Neural cell (in vitro differentiated cells): ENCODE data around the gene NCKAP5. TPM values are rescaled to one million over a fixed set of nuclear protein-coding genes. Genes with fewer than 3 reads are reported as not detected.

Source experiments
- H2AFZ ChIP-seq: fragments of 200-600, 300-800 bp; sonication (generic), shearing (Covaris generic); 2 replicates; pipeline ENCODE4 v1.6.0; 2014; ENCODE audit warnings: low read depth, mild to moderate bottlenecking, antibody characterized with exemption, low read length, moderate library complexity
- H3F3A ChIP-seq: fragments of 200-600 bp; shearing (Covaris generic); 2 replicates; pipeline ENCODE4 v1.6.1; 2016; ENCODE audit warnings: mild to moderate bottlenecking, moderate library complexity, mixed read lengths, antibody characterized with exemption, low read length; ENCODE audit not compliant: insufficient read depth, poor library complexity, severe bottlenecking
- H3K27ac ChIP-seq: fragments of 200-600, 300-800 bp; sonication (generic), shearing (Covaris generic); 2 replicates; pipeline ENCODE4 v1.5.1; 2014; ENCODE audit warnings: mild to moderate bottlenecking, low read length, moderate library complexity
- H3K27me3 ChIP-seq: fragments of 300-800, 200-600 bp; sonication (generic), shearing (Covaris generic); 2 replicates; pipeline ENCODE4 v1.6.0; 2014; ENCODE audit warnings: mild to moderate bottlenecking, low read depth, low read length, moderate library complexity; ENCODE audit not compliant: insufficient read depth
- H3K36me3 ChIP-seq: fragments of 300-800, 200-600 bp; sonication (generic), shearing (Covaris generic); 2 replicates; pipeline ENCODE4 v1.5.1; 2014; ENCODE audit warnings: mild to moderate bottlenecking, antibody characterized with exemption, low read length, moderate library complexity; ENCODE audit not compliant: insufficient read depth
- H3K4me2 ChIP-seq: fragments of 300-800, 200-600 bp; sonication (generic), shearing (Covaris generic); 2 replicates; pipeline ENCODE4 v1.6.0; 2014; ENCODE audit warnings: mild to moderate bottlenecking, low read length
- H3K4me3 ChIP-seq: fragments of 300-800, 200-600 bp; sonication (generic), shearing (Covaris generic); 2 replicates; pipeline ENCODE4 v1.5.1; 2014; ENCODE audit warnings: mild to moderate bottlenecking, low read length, moderate library complexity
- H3K79me2 ChIP-seq: fragments of 200-600 bp; shearing (Covaris generic); replicated peaks from 2 replicates; pipeline ENCODE4 v1.6.0; 2014; ENCODE audit warnings: mild to moderate bottlenecking, low read length, moderate library complexity; ENCODE audit not compliant: insufficient read depth
- H3K9ac ChIP-seq: fragments of 300-800, 200-600 bp; sonication (generic), shearing (Covaris generic); 2 replicates; pipeline ENCODE4 v1.6.1; 2016; ENCODE audit warnings: mild to moderate bottlenecking, low read length, mixed read lengths
- H3K9me2 ChIP-seq: fragments of 200-600 bp; shearing (Covaris generic); 2 replicates; pipeline ENCODE4 v1.6.1; 2016; ENCODE audit warnings: mild to moderate bottlenecking, low read length, mixed read lengths; ENCODE audit not compliant: insufficient read depth
- H3K9me3 ChIP-seq: fragments of 200-600, 300-800 bp; sonication (generic), shearing (Covaris generic); 2 replicates; pipeline ENCODE4 v1.6.1; 2016; ENCODE audit warnings: mild to moderate bottlenecking, mixed run types, low read length, moderate library complexity, mixed read lengths
- H4K20me1 ChIP-seq: fragments of 200-600 bp; shearing (Covaris generic); 2 replicates; pipeline ENCODE4 v1.6.1; 2016; ENCODE audit warnings: mild to moderate bottlenecking, mixed run types; ENCODE audit not compliant: insufficient read depth
- EP300 ChIP-seq: fragments of 450-650 bp; conservative IDR thresholded peaks from 2 replicates; pipeline ENCODE4 v1.6.1; 2014; ENCODE audit warnings: antibody characterized with exemption, mild to moderate bottlenecking, moderate library complexity; ENCODE audit not compliant: poor library complexity, severe bottlenecking
- EZH2 ChIP-seq: fragments of 200-600, 300-800 bp; shearing (Covaris generic), sonication (generic); IDR thresholded peaks from 2 replicates; pipeline ENCODE4 v1.6.1; 2014; ENCODE audit warnings: antibody characterized with exemption, low read length, borderline replicate concordance, mild to moderate bottlenecking; ENCODE audit not compliant: insufficient read depth, poor library complexity, severe bottlenecking
- MXI1 ChIP-seq: fragments of 450-650 bp; conservative IDR thresholded peaks from 2 replicates; pipeline ENCODE4 v1.6.1; 2014; ENCODE audit warnings: antibody characterized with exemption, mild to moderate bottlenecking; ENCODE audit not compliant: poor library complexity, severe bottlenecking
- POLR2AphosphoS5 ChIP-seq: IDR thresholded peaks from 2 replicates; pipeline ENCODE4 v1.6.1; 2012
- RAD21 ChIP-seq: fragments of 450-650 bp; conservative IDR thresholded peaks from 2 replicates; pipeline ENCODE4 v1.6.1; 2014; ENCODE audit warnings: antibody characterized with exemption, mild to moderate bottlenecking, moderate library complexity
- SMC3 ChIP-seq: fragments of 450-650 bp; conservative IDR thresholded peaks from 2 replicates; pipeline ENCODE4 v1.6.1; 2014; ENCODE audit warnings: antibody characterized with exemption, mild to moderate bottlenecking, moderate library complexity; ENCODE audit not compliant: poor library complexity
- TAF1 ChIP-seq: IDR thresholded peaks from 2 replicates; pipeline ENCODE4 v1.6.1; 2012; ENCODE audit warnings: low read depth
- polyA plus RNA-seq: library from polyadenylated mRNA; depleted of rRNA; stranded (reverse); fragments of >200 nt; gene quantifications from 2 replicates; pipeline ENCODE4 v1.2.3, GENCODE V29; 2014
- TF ChIP-seq, protein P1 (sequence below): IDR thresholded peaks from 2 replicates; pipeline ENCODE4 v1.6.1; 2012; ENCODE audit warnings: borderline replicate concordance
- TF ChIP-seq, protein P2 (sequence below): fragments of 450-650 bp; IDR thresholded peaks from 2 replicates; pipeline ENCODE4 v1.5.1; 2014; ENCODE audit warnings: antibody characterized with exemption, mild to moderate bottlenecking, moderate library complexity; ENCODE audit not compliant: poor library complexity, severe bottlenecking

NCKAP5 gene
- polyA plus RNA-seq, 1 donor from 2014 or later, result 2.4 TPM

DNA sequence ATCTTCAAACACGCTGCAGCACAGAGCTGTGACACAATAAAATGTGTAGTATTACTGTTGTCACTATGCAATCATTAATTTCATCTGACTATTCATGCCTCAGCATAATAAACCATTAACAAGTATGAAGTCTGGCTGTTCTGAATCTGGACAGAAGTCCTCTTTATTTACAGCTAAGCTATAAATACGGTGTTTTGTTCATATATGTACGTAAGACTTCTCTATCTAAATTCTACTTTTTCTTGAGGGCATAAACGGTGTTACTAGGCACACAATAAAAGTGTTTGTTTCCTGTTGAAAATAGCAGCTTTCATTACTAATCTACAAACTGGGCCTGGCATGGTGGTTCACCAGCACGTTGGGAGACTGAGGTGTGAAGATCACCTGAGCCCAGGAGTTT, 443.8 kb downstream of the NCKAP5 start:
- Histone ChIP-seq H3K4me3 (no peak overlapping the region), H3K9ac (no peak overlapping the region), H3K4me2 (no peak overlapping the region), H3K36me3 (no peaks in the 10 kb centered on the region), H3K9me2 (no peaks in the 10 kb centered on the region), H4K20me1 (no peaks in the 10 kb centered on the region), H3K9me3 (no peaks in the 10 kb centered on the region), H3K27me3 (no peaks in the 10 kb centered on the region), H3K27ac (no peak overlapping the region), H3F3A (no peaks in the 10 kb centered on the region), H2AFZ (no peak overlapping the region), H3K79me2 (no peaks in the 10 kb centered on the region)
- TF ChIP-seq EZH2 (no peak), POLR2AphosphoS5 (no peak), RAD21 (no peak), EP300 (no peak), TAF1 (no peak), MXI1 (no peak), SMC3 (no peak)
- TF ChIP-seq, protein P1, sequence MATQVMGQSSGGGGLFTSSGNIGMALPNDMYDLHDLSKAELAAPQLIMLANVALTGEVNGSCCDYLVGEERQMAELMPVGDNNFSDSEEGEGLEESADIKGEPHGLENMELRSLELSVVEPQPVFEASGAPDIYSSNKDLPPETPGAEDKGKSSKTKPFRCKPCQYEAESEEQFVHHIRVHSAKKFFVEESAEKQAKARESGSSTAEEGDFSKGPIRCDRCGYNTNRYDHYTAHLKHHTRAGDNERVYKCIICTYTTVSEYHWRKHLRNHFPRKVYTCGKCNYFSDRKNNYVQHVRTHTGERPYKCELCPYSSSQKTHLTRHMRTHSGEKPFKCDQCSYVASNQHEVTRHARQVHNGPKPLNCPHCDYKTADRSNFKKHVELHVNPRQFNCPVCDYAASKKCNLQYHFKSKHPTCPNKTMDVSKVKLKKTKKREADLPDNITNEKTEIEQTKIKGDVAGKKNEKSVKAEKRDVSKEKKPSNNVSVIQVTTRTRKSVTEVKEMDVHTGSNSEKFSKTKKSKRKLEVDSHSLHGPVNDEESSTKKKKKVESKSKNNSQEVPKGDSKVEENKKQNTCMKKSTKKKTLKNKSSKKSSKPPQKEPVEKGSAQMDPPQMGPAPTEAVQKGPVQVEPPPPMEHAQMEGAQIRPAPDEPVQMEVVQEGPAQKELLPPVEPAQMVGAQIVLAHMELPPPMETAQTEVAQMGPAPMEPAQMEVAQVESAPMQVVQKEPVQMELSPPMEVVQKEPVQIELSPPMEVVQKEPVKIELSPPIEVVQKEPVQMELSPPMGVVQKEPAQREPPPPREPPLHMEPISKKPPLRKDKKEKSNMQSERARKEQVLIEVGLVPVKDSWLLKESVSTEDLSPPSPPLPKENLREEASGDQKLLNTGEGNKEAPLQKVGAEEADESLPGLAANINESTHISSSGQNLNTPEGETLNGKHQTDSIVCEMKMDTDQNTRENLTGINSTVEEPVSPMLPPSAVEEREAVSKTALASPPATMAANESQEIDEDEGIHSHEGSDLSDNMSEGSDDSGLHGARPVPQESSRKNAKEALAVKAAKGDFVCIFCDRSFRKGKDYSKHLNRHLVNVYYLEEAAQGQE, result no peak
- TF ChIP-seq, protein P2, sequence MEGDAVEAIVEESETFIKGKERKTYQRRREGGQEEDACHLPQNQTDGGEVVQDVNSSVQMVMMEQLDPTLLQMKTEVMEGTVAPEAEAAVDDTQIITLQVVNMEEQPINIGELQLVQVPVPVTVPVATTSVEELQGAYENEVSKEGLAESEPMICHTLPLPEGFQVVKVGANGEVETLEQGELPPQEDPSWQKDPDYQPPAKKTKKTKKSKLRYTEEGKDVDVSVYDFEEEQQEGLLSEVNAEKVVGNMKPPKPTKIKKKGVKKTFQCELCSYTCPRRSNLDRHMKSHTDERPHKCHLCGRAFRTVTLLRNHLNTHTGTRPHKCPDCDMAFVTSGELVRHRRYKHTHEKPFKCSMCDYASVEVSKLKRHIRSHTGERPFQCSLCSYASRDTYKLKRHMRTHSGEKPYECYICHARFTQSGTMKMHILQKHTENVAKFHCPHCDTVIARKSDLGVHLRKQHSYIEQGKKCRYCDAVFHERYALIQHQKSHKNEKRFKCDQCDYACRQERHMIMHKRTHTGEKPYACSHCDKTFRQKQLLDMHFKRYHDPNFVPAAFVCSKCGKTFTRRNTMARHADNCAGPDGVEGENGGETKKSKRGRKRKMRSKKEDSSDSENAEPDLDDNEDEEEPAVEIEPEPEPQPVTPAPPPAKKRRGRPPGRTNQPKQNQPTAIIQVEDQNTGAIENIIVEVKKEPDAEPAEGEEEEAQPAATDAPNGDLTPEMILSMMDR, result no peak

DNA sequence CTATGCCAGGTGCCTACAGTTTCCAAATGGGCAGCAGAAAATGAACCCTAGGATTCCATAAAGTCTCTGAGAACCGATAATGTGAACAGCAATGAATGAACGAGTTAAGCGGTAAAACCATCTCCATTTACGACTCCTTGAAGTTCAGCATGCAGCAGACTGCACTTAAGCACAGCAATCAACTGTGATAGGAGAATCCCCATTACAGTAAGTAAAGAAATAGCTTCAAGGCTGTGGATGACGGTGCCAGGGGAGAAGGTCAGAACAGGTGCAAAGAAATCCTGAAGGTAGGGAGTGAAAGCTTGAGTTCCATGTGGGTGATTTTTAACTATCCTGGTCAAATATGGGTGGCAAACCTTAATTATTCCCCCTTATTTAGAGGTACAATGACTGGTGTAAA, 444.4 kb downstream of the NCKAP5 start:
- Histone ChIP-seq H3K9me2 (no peaks in the 10 kb centered on the region), H3F3A (no peaks in the 10 kb centered on the region), H3K9me3 (no peaks in the 10 kb centered on the region), H3K36me3 (no peaks in the 10 kb centered on the region), H4K20me1 (no peaks in the 10 kb centered on the region), H3K9ac (no peak overlapping the region), H2AFZ (no peak overlapping the region), H3K4me3 (no peak overlapping the region), H3K4me2 (peak overlapping the region; percentile 10), H3K27me3 (no peaks in the 10 kb centered on the region), H3K27ac (peak overlapping the region; percentile 18), H3K79me2 (no peaks in the 10 kb centered on the region)
- peak; percentile 84 for TF ChIP-seq POLR2AphosphoS5
- TF ChIP-seq EZH2, result no peak
- TF ChIP-seq SMC3, result no peak
- no peak for TF ChIP-seq EP300
- peak; percentile 11 for TF ChIP-seq RAD21
